ENCODE measurements around the gene B4GALNT1. TPM values are rescaled to one million over a fixed set of nuclear protein-coding genes. Genes with fewer than 3 reads are reported as not detected.

Gene B4GALNT1
- total and polyA plus RNA-seq, 2 of the 13 experiments (the other 11 are each of a cell fraction or from before 2014, with no cell fraction given) = 4.5 to 5.4 TPM

- peaks cover 16 to 50% of the 10 kb centered on the region in 2 experiments for H3K27me3 ChIP-seq (ENCODE audit: control insufficient read depth in 1 of 2, insufficient read depth in 2 of 2, low read length in 2 of 2)
- no peaks in the 10 kb centered on the region for H3K9me3 ChIP-seq (ENCODE audit: low read length)
- H3K79me2 ChIP-seq (ENCODE audit: insufficient read depth, low read length) = no peaks in the 10 kb centered on the region
- H4K20me1 ChIP-seq (ENCODE audit: insufficient read depth, low read length) = no peaks in the 10 kb centered on the region
- in situ Hi-C loops (cut with HindIII; ENCODE audit: extremely low pct_ligation_motif_present, low pct_unique_long_range_greater_than_20kb) = loop anchor here (5.0 kb wide), 1 partner anchor 41 kb away; no protein-coding TSS in a partner anchor
- BruUV-seq (replicated peaks) = no TSS peak
- H3K4me1 ChIP-seq (ENCODE audit: insufficient read depth, low read length) = peaks cover 47% of the 10 kb centered on the region
- WGBS (ENCODE audit: low lambda C conversion rate) = 46% methylated on average over 2 of the region's 2 CpGs
- ChIA-PET POLR2A (no interaction called here), CTCF (ENCODE audit: low intra/inter-chr PET ratio, low total read pairs) (interaction anchor here (1.3 kb wide), 1 partner anchor 40 kb away, joined by 3 read pairs; no protein-coding TSS in a partner anchor)
- H3K36me3 ChIP-seq (replicated peaks in 1 of 2; ENCODE audit: control insufficient read depth in 1 of 2, insufficient read depth in 2 of 2, low read length in 2 of 2) = no peaks in the 10 kb centered on the region
- H3K4me3 ChIP-seq (replicated peaks in 1 of 3; ENCODE audit: insufficient read depth in 1 of 3, low read depth in 2 of 3, low read length in 3 of 3) = no peak overlapping the region
- H3K4me2 ChIP-seq (ENCODE audit: low read depth, low read length) = no peak overlapping the region
- FAIRE-seq = no peak
- TF ChIP-seq KDM1A (CRISPR knock-in tag; IDR thresholded peaks at IDR 0.05) = no peak
- no peak overlapping the region for H3K9ac ChIP-seq (ENCODE audit: insufficient read depth, low read depth, low read length)
- H3K27ac ChIP-seq (ENCODE audit: extremely low read length, insufficient read depth, low read length) = no peak overlapping the region
- no peak for DNase-seq (ENCODE audit: low spot score)
- no peak overlapping the region for H2AFZ ChIP-seq (ENCODE audit: low read length)
- no peak for ATAC-seq
- intact Hi-C loops (cut with micrococcal nuclease; ENCODE audit: unreplicated experiment) = loop anchor here (5.0 kb wide), 1 partner anchor 101 kb away; the partner anchor contains the start of genes DDIT3 and MBD6
These were observed 9.6 kb downstream of the B4GALNT1 start for GRCh38 chr12:57623385-57623784.

DNA sequence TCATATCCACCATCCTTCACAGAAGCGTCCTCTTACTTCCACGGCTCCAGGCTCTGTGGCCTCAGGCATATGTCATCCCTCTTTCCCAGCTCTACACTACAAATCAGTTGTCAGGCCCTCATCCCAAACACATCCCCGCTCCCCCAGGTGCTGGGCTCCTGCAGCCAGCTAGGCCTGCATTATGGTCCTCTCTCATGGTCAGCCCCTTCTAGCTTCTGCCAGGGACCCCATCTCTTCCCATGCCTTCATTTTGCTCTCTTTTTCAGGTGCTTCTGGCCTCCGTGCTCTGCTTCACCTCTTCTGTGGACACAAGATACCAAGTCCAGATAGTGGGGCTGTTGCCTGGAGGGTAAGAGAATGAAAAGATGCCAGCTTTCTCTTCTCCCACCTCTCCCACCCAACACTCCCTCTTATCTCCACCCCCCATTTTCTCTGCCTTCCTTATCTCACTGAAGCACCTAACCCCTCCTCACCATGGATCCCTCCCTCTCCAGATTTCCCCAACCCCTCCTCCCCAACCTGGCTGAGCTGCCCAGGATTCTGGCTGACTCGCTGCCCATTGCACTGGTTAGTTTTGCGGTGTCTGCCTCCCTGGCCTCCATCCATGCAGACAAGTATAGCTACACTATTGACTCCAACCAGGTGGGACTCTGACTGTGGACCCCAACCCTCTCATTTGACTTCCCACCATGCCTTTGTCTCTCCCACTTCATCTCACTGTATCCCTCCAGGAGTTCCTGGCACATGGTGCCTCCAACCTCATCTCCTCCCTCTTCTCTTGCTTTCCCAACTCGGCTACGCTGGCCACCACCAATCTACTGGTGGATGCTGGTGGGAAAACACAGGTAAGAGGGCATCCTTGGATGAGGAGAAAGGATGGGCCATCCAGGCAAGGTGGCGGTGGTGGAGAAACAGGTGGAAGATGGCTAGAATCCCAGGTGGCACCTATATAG is 10.4 kb downstream of the B4GALNT1 start:
- ChIA-PET CTCF (ENCODE audit: low intra/inter-chr PET ratio, low total read pairs) (interaction anchor here (1.2 to 4.2 kb wide), 2 partner anchors 39 to 131 kb away, joined by 3 to 53 read pairs; no protein-coding TSS in a partner anchor), POLR2A (interaction anchor here (0.6 kb wide), 1 partner anchor 10 kb away, joined by 3 read pairs; the partner anchor contains the start of gene B4GALNT1)
- H3K4me1 ChIP-seq (ENCODE audit: insufficient read depth, low read length) = peaks cover 47% of the 10 kb centered on the region
- BruUV-seq (replicated peaks) = no TSS peak
- FAIRE-seq (no peak), ATAC-seq (no peak), DNase-seq (ENCODE audit: low spot score) (no peak)
- H3K9me3 ChIP-seq (ENCODE audit: low read length) = no peaks in the 10 kb centered on the region
- no peaks in the 10 kb centered on the region for H3K79me2 ChIP-seq (ENCODE audit: insufficient read depth, low read length)
- TF ChIP-seq, protein P1, sequence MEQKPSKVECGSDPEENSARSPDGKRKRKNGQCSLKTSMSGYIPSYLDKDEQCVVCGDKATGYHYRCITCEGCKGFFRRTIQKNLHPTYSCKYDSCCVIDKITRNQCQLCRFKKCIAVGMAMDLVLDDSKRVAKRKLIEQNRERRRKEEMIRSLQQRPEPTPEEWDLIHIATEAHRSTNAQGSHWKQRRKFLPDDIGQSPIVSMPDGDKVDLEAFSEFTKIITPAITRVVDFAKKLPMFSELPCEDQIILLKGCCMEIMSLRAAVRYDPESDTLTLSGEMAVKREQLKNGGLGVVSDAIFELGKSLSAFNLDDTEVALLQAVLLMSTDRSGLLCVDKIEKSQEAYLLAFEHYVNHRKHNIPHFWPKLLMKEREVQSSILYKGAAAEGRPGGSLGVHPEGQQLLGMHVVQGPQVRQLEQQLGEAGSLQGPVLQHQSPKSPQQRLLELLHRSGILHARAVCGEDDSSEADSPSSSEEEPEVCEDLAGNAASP (CRISPR knock-in tag; IDR thresholded peaks at IDR 0.05; ENCODE audit: borderline replicate concordance) = no peak
- TF ChIP-seq ZNF275 (CRISPR knock-in tag; IDR thresholded peaks at IDR 0.05; ENCODE audit: borderline replicate concordance) = 0 out of 2 replicates have a peak, but pooled peaks have one; percentile 11
- WGBS (ENCODE audit: low lambda C conversion rate) = 42% methylated on average over 9 of the region's 9 CpGs
- H4K20me1 ChIP-seq (ENCODE audit: insufficient read depth, low read length) = no peaks in the 10 kb centered on the region
- H3K4me3 ChIP-seq (replicated peaks in 1 of 3; ENCODE audit: insufficient read depth in 1 of 3, low read depth in 2 of 3, low read length in 3 of 3) = no peak overlapping the region
- no peaks in the 10 kb centered on the region for H3K36me3 ChIP-seq (replicated peaks in 1 of 2; ENCODE audit: control insufficient read depth in 1 of 2, insufficient read depth in 2 of 2, low read length in 2 of 2)
- peaks cover 16 to 50% of the 10 kb centered on the region in 2 experiments for H3K27me3 ChIP-seq (ENCODE audit: control insufficient read depth in 1 of 2, insufficient read depth in 2 of 2, low read length in 2 of 2)
- no peak overlapping the region for H3K27ac ChIP-seq (ENCODE audit: extremely low read length, insufficient read depth, low read length)
- no peak overlapping the region for H3K9ac ChIP-seq (ENCODE audit: insufficient read depth, low read depth, low read length)
- H3K4me2 ChIP-seq (ENCODE audit: low read depth, low read length) = peak overlapping the region; percentile 85; the same call in 1 of the 2 replicates
- H2AFZ ChIP-seq (ENCODE audit: low read length) = no peak overlapping the region
- in situ Hi-C loops (cut with HindIII; ENCODE audit: extremely low pct_ligation_motif_present, low pct_unique_long_range_greater_than_20kb) = loop anchor here (5.0 kb wide), 1 partner anchor 40 kb away; no protein-coding TSS in a partner anchor
- intact Hi-C loops (cut with micrococcal nuclease; ENCODE audit: unreplicated experiment) = loop anchor here (5.0 kb wide), 1 partner anchor 100 kb away; the partner anchor contains the start of genes DDIT3 and MBD6
